T-helper 1 cell treated with Interleukin-12 subunit alpha and Interleukin-12 subunit beta and Interleukin-4 antibody, amounts not matched to agents 30 μg/mL and 1 μg/mL, for 36 hours (primary cell): ENCODE data around the gene APLP2.
"Not testable (repeated sequence)": the region's sequence is repeated elsewhere in the genome, so short reads cannot be mapped to it uniquely, and the experiment has no call there.

ENCODE experiments used
- H3K27ac Mint-ChIP-seq: one replicate; pipeline ENCODE4 v1.8.0; 2021; ENCODE audit warnings: mild to moderate bottlenecking, mixed read lengths
- H3K27me3 Mint-ChIP-seq: one replicate; pipeline ENCODE4 v1.8.0; 2021; ENCODE audit warnings: low read depth, mixed read lengths
- H3K36me3 Mint-ChIP-seq: one replicate; pipeline ENCODE4 v1.8.0; 2021; ENCODE audit warnings: low read depth, mixed read lengths
- H3K4me1 Mint-ChIP-seq: one replicate; pipeline ENCODE4 v1.8.0; 2021; ENCODE audit warnings: low read depth, mixed read lengths
- H3K4me3 Mint-ChIP-seq: one replicate; pipeline ENCODE4 v1.8.0; 2021; ENCODE audit warnings: mild to moderate bottlenecking, moderate library complexity, mixed read lengths
- H3K9me3 Mint-ChIP-seq: one replicate; pipeline ENCODE4 v1.8.0; 2021; ENCODE audit warnings: mixed read lengths

APLP2 gene

GRCh38 chr11:130108671-130109070 lies 39.0 kb downstream of the APLP2 start:
- H3K4me1 Mint-ChIP-seq, H3K9me3 Mint-ChIP-seq: not testable (repeated sequence)
- H3K27me3 Mint-ChIP-seq, result peaks cover 11% of the 10 kb centered on the region

GRCh38 chr11:130109386-130109785 lies 39.7 kb downstream of the APLP2 start:
- H3K4me3 Mint-ChIP-seq, result no peak overlapping the region
- peaks cover 7% of the 10 kb centered on the region for H3K36me3 Mint-ChIP-seq
- H3K4me1 Mint-ChIP-seq, result peaks cover 2% of the 10 kb centered on the region
- no peak overlapping the region for H3K27ac Mint-ChIP-seq
- peaks cover 10% of the 10 kb centered on the region for H3K27me3 Mint-ChIP-seq
- H3K9me3 Mint-ChIP-seq, result no peaks in the 10 kb centered on the region

More at GRCh38 chr11:130108671-130109070, 39.0 kb downstream of the APLP2 start:
- H3K27ac Mint-ChIP-seq, H3K36me3 Mint-ChIP-seq, H3K4me3 Mint-ChIP-seq: not testable (repeated sequence)

DNA sequence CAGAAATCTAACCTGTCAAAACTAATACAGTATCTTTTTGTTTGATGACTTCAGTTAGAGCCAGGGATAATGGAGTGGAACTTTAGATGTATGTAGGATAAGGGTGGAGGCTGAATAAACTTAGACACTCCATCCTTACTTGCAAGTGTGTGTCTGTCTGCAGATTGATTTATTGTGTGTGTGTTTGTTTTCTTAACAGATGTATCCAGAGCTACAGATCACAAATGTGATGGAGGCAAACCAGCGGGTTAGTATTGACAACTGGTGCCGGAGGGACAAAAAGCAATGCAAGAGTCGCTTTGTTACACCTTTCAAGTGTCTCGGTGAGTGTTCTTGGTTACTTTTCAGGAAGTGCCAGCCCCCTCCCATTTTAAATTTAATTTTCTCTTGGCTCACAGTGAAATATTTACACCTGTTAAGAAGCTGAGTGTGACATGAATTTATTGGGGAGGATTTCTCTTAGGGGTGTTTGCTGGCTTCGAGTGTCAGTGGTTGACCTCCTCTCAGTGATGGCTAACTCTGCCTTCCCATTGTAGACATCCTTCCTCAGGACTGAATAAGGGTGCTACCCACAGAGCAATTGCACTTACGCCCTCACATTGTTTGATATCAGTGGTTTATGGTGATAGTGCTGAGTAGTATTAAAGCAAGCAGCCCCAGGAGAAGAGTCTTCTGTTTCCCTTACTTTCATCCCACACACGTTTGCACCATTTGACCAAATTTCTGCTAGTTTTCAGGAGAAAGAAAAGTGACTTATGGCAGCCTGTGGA lies 40.8 kb downstream of the APLP2 start:
- Mint-ChIP-seq H3K27ac (no peak overlapping the region), H3K27me3 (peaks cover 15% of the 10 kb centered on the region), H3K9me3 (no peaks in the 10 kb centered on the region), H3K4me1 (peaks cover 2% of the 10 kb centered on the region), H3K4me3 (no peak overlapping the region), H3K36me3 (peaks cover 7% of the 10 kb centered on the region)

DNA sequence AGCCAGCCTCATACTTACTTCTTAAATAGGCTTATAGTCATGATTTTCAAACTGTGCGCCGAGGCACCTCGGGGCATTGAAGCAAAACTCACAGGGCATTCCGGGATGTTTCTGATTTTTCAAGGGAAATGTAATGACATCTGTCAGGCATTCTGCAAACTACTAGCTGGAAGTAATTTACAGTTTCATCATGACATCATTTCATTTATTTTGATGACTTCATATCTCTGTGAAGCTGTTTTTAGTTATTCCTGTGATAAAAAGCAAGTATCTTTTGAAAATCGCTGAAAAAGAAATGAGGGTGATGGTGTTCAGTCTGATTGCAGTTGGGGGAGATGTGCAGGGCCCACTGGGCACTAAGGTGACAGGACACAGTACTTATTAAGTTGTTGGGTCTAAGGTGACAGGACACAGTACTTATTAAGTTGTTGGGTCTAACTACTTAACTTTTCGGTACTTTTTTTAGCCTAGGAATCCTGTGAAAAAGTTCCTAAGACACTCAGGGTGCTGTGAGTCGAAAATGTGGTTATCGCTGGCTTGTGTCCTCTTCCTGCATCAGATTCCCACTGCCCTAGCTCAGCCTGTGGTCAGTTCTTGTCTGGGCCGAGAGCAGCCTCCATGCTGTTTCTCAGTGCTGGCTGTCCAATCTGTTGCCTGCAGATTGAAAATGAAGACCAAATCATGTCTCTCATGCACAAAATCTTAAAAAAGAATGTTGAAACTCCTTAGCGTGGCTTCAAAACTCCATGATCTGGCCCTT lies 42.6 kb downstream of the APLP2 start:
- Mint-ChIP-seq H3K4me3 (no peak overlapping the region), H3K36me3 (peaks cover 5% of the 10 kb centered on the region), H3K4me1 (peaks cover 2% of the 10 kb centered on the region), H3K27ac (no peak overlapping the region), H3K9me3 (no peaks in the 10 kb centered on the region), H3K27me3 (peaks cover 10% of the 10 kb centered on the region)

- Mint-ChIP-seq H3K27me3 (peaks cover 17% of the 10 kb centered on the region), H3K9me3 (no peaks in the 10 kb centered on the region), H3K36me3 (peaks cover 3% of the 10 kb centered on the region), H3K4me1 (peaks cover 12% of the 10 kb centered on the region), H3K4me3 (no peak overlapping the region), H3K27ac (no peak overlapping the region)
Measured at GRCh38 chr11:130114281-130114680, 44.6 kb downstream of the APLP2 start.

DNA sequence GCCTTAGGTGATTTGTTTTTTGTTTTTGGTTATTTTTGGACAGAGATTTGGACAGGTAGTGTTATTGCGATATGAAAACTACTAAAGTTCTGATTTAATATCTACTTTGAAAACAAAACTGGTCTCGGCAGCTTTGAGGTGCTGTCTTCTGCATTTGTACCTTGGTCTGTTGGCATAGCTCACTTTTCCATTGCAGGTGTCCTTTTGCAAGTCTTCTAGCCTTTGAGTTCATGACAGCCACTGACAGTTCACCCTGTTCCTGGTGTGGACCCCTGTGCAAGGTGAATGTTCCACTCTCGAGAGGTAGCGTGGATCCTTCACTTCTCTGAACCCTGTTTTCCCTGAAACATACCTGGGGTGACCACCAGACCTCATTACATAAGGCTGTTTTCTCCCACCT lies 45.0 kb downstream of the APLP2 start:
- Mint-ChIP-seq H3K27ac (no peak overlapping the region), H3K4me3 (no peak overlapping the region), H3K27me3 (peaks cover 22% of the 10 kb centered on the region), H3K4me1 (peaks cover 15% of the 10 kb centered on the region), H3K36me3 (peaks cover 3% of the 10 kb centered on the region), H3K9me3 (no peaks in the 10 kb centered on the region)

DNA sequence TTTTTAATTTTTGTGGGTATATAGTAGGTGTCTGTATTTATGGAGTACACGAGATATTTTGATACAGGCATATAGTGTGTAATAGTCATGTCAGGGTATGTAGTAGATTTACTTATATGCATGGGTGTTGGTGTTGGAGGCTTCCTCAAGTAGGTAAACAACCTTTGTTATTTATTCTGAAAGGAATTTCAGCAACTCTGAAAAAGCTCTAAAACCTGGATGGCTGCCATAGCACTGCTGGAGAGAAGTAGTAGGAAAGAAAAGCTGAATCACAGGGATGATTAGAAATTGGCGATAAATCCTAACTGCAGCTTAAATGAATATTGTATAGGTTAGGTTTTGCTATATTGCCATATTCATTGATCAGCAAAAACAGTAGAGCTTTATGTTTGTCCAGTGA lies 45.5 kb downstream of the APLP2 start:
- Mint-ChIP-seq H3K4me3 (no peak overlapping the region), H3K9me3 (no peaks in the 10 kb centered on the region), H3K4me1 (peaks cover 15% of the 10 kb centered on the region), H3K36me3 (peaks cover 2% of the 10 kb centered on the region), H3K27ac (no peak overlapping the region), H3K27me3 (peaks cover 27% of the 10 kb centered on the region)

GRCh38 chr11:130118165-130118564 lies 48.5 kb downstream of the APLP2 start:
- H3K4me3 Mint-ChIP-seq, result no peak overlapping the region
- peaks cover 24% of the 10 kb centered on the region for H3K4me1 Mint-ChIP-seq
- peaks cover 9% of the 10 kb centered on the region for H3K36me3 Mint-ChIP-seq
- H3K27ac Mint-ChIP-seq, result no peak overlapping the region
- peaks cover 32% of the 10 kb centered on the region for H3K27me3 Mint-ChIP-seq
- H3K9me3 Mint-ChIP-seq, result no peaks in the 10 kb centered on the region

GRCh38 chr11:130118636-130119387 lies 49.1 kb downstream of the APLP2 start:
- H3K4me1 Mint-ChIP-seq, result peaks cover 24% of the 10 kb centered on the region

DNA sequence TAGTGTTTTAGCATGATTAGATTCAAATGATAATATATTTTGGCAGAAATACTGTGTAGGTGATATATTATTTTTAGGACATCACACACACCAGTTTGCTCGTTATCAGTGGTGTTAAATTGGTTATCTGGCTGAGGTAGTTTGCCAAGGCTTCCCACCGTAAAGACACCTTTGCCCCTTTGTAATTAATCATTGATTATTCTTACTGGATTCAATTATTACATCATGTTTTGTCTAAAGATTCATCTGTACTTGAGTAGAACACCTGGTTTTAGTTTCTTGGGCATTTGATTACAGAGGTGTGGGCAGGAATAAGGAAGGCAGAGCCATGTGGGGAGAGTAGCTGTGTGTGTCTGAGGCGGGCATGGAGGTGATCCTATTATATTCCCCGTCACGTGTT lies 50.4 kb downstream of the APLP2 start:
- peaks cover 19% of the 10 kb centered on the region for H3K36me3 Mint-ChIP-seq
- H3K9me3 Mint-ChIP-seq, result no peaks in the 10 kb centered on the region
- H3K4me3 Mint-ChIP-seq, result no peak overlapping the region
- H3K4me1 Mint-ChIP-seq, result peaks cover 24% of the 10 kb centered on the region
- no peak overlapping the region for H3K27ac Mint-ChIP-seq
- H3K27me3 Mint-ChIP-seq, result peaks cover 29% of the 10 kb centered on the region

More at GRCh38 chr11:130118636-130119387, 49.1 kb downstream of the APLP2 start:
- Mint-ChIP-seq H3K9me3 (no peaks in the 10 kb centered on the region), H3K36me3 (peaks cover 14% of the 10 kb centered on the region), H3K27me3 (peaks cover 29% of the 10 kb centered on the region), H3K4me3 (no peak overlapping the region), H3K27ac (no peak overlapping the region)

DNA sequence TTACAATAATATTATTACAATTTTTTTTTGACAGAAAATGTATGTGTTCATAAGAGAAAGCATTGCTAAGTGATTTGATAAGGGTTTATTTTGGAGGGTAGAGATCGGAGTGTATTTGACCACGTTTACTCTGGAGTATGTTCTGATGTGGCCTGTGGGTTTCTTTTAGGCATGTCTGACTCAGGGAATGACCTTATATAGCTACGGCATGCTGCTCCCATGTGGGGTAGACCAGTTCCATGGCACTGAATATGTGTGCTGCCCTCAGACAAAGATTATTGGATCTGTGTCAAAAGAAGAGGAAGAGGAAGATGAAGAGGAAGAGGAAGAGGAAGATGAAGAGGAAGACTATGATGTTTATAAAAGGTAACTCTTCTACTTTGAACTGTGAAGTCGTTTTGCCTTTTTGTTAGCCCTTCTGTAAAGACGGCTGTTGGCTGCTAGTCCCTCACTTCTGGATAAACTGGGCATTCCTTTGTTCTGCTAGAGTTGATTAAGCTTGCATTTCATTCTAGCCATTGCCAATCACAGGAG lies 51.8 kb downstream of the APLP2 start:
- H3K27ac Mint-ChIP-seq, result no peak overlapping the region
- peaks cover 29% of the 10 kb centered on the region for H3K27me3 Mint-ChIP-seq
- H3K36me3 Mint-ChIP-seq, result peaks cover 20% of the 10 kb centered on the region
- peaks cover 24% of the 10 kb centered on the region for H3K4me1 Mint-ChIP-seq
- no peaks in the 10 kb centered on the region for H3K9me3 Mint-ChIP-seq
- H3K4me3 Mint-ChIP-seq, result no peak overlapping the region

DNA sequence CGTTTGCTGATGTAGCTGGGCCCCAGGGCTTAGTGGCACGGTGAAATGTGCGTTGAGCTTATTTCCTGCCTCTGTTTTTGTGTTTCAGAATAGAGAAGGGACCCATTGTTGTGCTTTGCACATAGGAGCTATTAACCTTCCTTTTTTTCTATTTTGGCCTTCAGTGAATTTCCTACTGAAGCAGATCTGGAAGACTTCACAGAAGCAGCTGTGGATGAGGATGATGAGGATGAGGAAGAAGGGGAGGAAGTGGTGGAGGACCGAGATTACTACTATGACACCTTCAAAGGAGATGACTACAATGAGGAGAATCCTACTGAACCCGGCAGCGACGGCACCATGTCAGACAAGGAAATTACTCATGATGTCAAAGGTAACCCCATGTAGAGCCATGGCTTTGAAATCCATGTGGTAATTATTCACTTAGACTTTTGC lies 52.5 kb downstream of the APLP2 start:
- H3K27ac Mint-ChIP-seq, result no peak overlapping the region
- H3K4me1 Mint-ChIP-seq, result peaks cover 24% of the 10 kb centered on the region
- no peak overlapping the region for H3K4me3 Mint-ChIP-seq
- H3K27me3 Mint-ChIP-seq, result peaks cover 29% of the 10 kb centered on the region
- no peaks in the 10 kb centered on the region for H3K9me3 Mint-ChIP-seq
- peaks cover 22% of the 10 kb centered on the region for H3K36me3 Mint-ChIP-seq

DNA sequence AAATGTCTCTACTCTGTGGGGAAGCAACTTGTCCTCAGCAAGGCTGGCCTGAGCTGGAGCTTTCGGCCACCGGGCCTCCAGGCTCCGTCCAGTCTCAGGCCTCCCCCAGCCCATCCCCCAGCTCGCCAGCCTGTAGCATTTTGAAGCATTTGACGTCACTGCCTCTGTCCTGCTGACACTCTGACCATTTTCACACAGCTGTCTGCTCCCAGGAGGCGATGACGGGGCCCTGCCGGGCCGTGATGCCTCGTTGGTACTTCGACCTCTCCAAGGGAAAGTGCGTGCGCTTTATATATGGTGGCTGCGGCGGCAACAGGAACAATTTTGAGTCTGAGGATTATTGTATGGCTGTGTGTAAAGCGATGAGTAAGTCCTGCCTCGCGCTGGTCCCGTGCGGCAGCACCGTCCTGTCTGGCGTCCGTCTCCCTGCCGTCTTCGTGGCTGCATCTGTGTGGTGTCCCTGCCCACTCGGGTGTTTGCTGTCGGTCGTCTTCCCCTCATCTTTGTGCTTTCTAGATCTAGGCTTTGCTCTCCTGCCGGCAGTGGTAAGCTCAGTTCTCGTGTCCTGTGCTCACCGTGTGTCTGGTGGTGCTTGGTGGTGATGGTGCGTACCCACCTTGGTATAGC lies 53.8 kb downstream of the APLP2 start:
- Mint-ChIP-seq H3K4me3 (no peak overlapping the region), H3K9me3 (no peaks in the 10 kb centered on the region), H3K36me3 (peaks cover 22% of the 10 kb centered on the region), H3K27ac (no peak overlapping the region), H3K27me3 (peaks cover 29% of the 10 kb centered on the region), H3K4me1 (peaks cover 21% of the 10 kb centered on the region)

- Mint-ChIP-seq H3K27me3 (peaks cover 24% of the 10 kb centered on the region), H3K27ac (no peak overlapping the region), H3K4me3 (no peak overlapping the region), H3K9me3 (no peaks in the 10 kb centered on the region), H3K4me1 (peaks cover 15% of the 10 kb centered on the region), H3K36me3 (peaks cover 25% of the 10 kb centered on the region)
Measured at GRCh38 chr11:130124096-130124495, 54.4 kb downstream of the APLP2 start.
